HG02642 (cell line): Measurements from ENCODE around the gene PGS1.
"Not testable (repeated sequence)": the region's sequence is repeated elsewhere in the genome, so short reads cannot be mapped to it uniquely, and the experiment has no call there.

Experiments
- ATAC-seq: cut with Tn5 transposase; IDR thresholded peaks from one replicate; pipeline ENCODE4 v1.9.1; 2021; ENCODE audit warnings: mild to moderate bottlenecking; ENCODE audit not compliant: unreplicated experiment, poor library complexity

Gene PGS1

DNA sequence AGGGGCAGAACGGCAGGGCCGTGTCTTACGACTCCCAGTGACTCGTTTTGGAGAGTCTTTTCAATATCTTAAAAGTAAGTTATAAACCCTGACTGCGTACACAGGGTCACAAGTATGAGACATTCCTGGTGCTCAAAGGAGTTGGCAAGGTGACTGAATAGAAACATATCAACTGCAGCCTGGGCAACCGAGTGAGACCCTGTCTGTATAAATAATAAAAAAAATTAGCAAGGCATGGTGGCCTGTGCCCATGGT is 83.3 kb downstream of the PGS1 start:
- no peak for ATAC-seq

GRCh38 chr17:78462148-78462547 is 83.7 kb downstream of the PGS1 start:
- ATAC-seq, result no peak

DNA sequence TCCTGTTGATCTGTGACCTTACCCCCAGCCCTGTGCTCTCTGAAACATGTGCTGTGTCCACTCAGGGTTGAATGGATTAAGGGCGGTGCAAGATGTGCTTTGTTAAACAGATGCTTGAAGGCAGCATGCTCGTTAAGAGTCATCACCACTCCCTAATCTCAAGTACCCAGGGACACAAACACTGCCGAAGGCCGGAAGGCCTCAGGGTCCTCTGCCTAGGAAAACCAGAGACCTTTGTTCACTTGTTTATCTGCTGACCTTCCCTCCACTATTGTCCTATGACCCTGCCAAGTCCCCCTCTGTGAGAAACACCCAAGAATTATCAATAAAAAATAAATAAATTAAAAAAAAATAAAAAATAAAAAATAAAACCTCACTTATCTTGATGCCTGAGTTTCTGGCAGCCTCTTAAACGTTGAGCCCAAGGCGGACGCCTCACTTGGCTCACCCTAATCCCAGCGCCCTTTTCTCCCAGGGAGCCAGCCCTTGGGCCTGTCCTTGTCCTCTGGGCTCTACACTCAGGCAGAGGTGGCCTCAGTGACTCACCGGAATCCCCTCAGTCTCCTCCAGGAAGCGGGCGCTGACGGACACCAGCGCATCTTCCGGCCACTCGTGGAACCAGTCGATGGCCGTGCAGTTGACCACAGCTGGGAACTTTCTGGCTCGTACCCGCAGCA is 87.8 kb downstream of the PGS1 start:
- ATAC-seq, result not testable (repeated sequence)

GRCh38 chr17:78466786-78467715 is 88.6 kb downstream of the PGS1 start:
- no peak for ATAC-seq

GRCh38 chr17:78468366-78468765 is 89.9 kb downstream of the PGS1 start:
- ATAC-seq, result no peak

- ATAC-seq, result no peak
These were observed 91.0 kb downstream of the PGS1 start for GRCh38 chr17:78469443-78469842.

DNA sequence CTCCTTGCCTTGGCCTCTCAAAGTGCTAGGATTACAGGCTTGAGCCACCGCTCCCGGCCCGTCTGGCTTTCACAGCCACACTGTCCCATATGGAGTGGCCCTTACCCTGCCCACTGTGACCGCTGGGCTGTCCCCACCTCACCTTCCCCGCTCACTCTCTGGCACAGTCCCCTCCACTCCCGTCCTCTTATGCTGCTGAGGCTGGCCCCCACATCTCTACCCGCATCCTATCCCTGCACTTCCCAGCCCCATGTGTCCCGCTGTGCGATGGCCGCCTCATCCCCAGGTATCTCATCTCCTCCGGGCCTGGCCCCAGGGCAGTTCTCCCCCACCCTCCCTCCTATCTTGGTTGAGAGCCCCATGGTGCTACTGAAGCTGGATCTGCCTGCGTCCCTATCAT is 93.2 kb downstream of the PGS1 start:
- ATAC-seq, result no peak

DNA sequence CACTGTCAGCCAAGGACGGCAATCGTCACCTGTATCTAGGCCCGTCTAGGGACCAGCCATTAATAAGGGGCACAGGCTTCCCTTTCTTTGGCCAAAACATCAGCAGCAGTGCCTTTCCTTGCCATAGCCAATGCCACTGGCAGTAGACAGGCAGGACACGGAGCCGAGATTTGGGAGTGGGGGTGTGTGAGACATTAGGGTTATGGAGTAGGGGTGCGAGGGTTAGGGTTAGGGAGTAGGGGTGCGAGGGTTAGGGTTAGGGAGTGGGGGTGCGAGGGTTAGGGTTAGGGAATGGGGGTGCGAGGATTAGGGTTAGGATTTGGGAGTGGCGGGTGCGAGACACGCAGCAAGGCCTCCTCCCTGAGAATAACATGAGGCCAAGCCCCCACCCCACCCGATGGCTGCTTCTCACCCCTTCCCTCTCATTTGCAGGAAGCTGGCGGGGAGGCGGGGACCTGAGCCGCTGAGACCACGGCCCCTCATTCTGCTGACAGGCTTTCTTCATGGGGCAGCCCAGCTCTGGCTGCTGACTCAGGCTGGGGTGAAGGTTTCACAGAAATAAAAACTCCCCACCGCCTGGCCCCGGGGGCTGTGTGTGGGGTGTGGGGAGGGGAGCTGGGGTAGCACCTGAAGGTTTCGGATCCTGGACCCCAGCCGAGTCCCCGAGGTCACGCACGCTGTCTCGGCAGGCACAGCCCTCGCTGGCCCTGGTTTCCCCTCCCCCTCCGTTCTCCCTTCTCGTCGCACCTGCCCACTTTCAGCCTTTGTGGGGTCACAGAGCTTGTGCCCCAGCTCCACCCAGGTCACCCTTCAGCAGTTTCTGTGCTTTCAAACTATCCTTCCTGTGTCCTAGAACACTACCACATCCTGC is 93.8 kb downstream of the PGS1 start:
- ATAC-seq, result no peak

GRCh38 chr17:78473951-78474613 is 95.6 kb downstream of the PGS1 start:
- ATAC-seq, result no peak
